Suppressor macrophage (primary cell): ENCODE measurements around the gene VAMP1.
"Not testable (repeated sequence)": the region's sequence is repeated elsewhere in the genome, so short reads cannot be mapped to it uniquely, and the experiment has no call there.

Experiments
- DNase-seq, 4 experiments: peaks; one replicate each; pipeline ENCODE4 v3.0.0-alpha.2; 2020 to 2022
- total RNA-seq, 17 experiments: gene quantifications; one replicate each; lab custom pipeline; 2026; ENCODE audit warnings: mixed read lengths in 6 of 17, inconsistent platforms in 3 of 17; lab: John Stamatoyannopoulos, UW

The VAMP1 gene, protein sequence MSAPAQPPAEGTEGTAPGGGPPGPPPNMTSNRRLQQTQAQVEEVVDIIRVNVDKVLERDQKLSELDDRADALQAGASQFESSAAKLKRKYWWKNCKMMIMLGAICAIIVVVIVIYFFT
- 0.49 to 5.5 (median 2.2) reads per million in 17 experiments for total RNA-seq

DNA sequence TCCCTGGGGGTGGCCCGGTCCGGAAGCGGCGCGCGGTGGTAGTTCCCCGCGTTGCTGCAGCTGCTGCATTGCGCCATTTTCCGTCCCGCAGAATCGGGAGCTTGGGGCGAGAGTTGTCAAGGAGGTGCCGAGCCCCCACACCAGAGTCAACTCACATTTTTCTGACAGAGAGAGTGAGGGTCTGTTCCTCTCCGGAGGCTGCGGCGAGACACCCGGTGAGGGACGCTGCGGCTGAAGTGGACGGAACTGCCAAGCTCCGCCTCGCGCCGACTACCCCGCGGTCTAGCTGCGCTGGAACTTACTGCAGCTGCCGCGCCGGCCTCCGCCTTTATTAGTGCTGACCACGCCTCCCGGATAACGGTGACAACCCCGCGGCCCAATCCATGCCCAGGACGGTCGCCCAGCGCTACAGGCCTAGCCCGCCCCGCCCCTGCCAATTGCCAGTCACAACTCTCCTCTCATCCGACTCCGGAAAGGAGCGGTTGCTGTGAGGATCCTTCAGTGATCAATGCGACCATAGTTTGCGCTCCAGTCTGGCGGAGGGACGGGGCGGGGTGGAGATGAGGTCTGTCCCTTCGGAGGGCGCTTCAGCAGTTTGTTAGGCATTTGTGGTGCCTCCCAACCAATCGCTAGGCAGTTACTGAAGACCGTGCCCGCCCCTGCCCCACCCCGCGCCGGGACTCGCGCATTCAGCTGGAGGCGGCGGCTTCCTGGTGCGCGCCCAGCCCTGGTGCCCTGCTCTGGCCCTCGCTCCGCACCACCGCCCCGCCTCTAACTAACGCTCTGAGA is at the start of gene VAMP1:
Gene VAMP1, minus strand, starts transcription at position 303 of the 789 bp plus-strand sequence. Its CDS starts 146 bp downstream, at position 157.
- peak; percentile 97 to 98 (median 98) for DNase-seq

DNA sequence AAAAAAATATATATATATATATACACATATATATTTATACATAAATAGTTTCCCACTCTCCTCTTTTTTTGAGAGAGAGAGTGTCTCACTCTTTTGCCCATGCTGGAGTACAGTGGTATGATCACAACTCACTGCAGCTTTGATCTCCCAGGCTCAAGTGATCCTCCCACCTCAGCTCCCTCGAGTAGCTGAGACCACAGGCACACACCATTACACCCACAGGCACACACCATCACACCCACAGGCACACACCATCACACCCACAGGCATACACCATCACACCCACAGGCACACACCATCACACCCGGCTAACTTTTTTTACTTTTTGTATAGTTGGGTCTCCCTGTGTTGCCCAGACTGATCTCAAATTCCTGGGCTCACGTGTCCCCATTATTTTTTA is 49.7 kb upstream of the VAMP1 start:
- DNase-seq, result no peak

DNA sequence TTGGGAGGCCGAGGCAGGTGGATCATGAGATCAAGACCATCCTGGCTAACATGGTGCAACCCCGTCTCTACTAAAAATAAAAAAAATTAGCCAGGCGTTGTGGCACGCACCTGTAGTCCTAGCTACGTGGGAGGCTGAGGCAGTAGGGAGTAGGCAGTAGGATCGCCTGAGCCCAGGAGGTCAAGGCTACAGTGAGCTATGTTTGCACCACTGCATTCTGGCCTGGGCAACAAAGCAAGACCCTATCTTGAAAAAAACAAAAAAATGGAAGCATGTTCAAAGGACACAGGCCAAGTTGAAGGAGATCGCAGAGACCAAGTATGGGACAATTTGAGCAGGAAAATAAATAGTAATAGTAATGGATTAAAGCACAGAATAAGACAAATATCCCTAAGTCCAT is 37.6 kb upstream of the VAMP1 start:
- no peak for DNase-seq

DNA sequence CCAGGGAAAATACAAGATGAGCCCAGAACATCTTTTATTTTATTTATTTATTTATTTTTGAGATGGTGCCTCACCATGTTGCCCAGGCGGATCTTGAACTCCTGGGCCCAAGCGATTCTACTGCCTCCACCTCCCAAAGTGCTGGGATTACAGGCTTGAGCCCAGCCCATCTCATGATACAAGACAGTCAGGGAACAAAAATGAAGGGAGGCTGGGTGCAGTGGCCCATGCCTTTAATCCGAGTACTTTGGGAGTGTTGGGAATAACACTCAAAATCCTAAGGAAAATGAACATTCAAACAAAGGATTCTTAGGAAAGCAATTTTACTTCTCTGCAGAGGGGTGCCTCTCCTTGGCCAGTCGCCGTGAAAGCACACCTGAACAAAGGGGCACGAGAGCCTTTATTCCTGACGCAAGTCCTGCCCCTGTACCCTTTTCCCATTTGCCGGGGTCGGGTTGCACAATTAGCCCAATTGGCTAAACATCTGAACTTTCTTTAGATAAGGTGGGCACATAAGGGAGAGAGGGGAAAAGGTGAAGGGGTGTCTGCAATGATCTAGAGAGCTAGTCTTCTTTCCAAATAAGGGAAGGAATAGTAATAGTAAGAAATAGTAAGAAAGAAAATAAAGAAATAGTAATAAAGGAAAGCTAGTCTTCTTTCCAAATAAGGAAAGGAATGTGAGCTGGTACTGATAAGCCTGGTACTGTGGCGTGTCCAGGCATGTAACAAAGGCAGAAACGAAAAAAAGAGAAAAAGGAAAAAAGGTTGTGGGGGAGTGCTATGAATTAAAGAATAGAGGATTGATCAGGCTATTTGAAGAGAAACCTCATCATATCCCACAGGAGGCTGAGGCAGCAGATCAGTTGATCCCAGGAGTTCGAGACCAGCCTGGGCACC is 36.9 kb upstream of the VAMP1 start:
- no peak for DNase-seq

DNA sequence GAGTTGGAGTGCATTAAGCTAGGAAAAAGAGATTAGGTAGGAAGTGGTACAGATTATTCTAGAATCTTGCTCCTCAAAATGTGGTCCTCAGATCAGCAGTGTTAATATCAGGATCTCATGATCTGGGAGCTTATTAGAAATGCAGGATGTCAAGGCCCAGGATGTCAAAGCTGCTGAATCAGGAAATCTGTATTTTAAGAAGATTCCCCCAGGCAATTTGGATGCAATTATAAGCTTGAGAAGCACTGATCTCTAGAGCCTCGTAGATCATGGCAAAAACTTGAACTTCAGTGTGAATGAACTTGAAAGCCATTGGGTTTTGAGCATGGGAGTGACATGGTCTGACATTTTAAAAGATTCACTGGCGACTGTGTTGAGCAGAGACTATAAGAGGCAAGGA is 30.0 kb upstream of the VAMP1 start:
- no peak for DNase-seq

DNA sequence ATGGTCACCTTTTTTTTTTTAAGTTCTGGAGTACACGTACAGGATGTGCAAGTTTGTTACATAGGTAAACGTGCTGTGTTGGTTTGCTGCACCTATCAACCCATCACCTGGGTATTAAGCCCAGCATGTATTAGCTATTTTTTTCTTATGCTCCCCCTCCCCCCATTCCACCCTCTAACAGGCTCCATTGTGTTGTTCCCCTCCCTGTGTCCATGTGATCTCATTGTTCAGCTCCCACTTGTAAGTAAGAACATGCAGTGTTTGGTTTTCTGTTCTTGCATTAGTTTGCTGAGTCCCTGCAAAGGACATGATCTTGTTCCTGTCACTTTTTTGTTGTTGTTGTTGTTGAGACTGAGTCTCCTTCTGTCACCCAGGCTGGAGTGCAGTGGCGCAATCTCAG is 26.8 kb upstream of the VAMP1 start:
- DNase-seq, result not testable (repeated sequence)

DNA sequence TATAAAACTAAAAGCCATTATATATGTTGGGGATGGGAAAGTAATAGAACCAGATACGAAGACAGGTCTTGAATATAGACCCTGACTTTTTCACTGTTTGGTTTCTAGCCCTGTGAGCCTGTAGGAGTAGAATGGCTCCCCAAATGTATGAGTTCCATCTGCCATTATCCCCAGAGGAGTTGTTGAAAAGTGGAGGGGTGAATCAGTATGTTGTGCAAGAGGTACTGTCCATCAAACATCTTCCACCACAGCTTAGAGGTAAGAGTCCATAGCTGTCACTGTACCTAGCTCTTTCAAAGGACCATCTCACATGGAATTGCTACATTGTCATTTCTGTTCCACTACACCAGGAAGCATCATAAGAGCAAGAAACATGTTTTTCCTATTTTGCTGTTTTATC is 24.5 kb upstream of the VAMP1 start:
- no peak for DNase-seq

DNA sequence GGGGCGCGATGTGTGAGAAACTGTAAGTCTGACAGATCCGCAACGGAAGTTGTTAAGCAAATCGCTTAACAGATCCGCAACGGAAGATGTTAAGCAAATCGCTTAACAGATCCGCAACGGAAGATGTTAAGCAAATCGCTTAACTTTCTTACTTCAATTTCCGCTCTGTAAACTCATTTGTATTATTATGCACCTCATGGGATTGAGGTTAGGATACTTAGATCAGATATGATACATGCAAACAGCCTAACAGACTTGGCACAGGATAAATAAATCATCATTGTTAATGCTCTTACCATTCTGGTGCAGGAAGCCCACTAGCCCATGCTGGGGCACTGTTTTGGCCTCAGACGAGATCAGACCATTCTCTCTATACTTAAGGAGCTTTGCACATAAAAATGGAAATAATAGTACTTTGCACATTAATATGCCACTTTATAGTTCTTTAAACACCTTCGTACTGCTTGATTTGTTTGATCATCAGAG is 23.8 kb upstream of the VAMP1 start:
- DNase-seq, result peak in 1 of 4 experiments; percentile 6

DNA sequence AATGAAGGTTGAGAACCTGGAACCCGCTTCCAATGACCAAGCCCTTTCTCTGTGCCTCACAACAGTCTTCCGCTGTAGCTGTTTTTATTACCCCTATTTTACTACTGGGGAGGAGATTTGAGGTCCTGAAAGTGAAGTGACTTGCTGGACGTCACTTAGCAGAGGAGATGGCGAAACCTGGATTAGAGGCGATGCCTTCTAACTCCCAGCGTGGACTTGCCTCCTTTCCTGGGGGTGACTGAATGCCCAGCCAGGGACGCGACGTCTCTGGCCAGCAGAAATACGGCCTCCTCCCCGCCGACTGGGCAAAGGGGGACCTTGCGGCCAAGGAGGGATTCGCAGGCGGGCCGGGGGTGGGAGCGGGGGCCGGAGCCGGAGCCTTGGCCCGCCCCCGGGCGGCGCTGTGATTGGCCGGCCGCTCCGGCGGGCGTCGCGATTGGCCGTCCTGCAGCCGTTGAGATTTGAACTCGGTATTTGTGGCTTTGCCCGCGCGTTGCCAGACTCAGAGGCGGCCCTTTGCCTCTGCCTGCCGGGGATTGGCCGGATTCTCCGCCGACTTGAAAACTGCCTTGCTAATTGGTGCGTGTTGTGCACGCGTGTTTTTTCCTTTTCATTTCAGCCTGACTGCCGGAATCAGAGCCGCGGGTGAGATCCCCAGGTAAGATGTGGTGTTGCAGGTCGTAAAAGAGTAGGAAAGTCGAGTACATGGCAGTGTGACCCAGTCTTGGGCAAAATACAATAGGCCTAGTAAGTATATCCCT is 23.2 kb upstream of the VAMP1 start, which contains the start of gene NCAPD2:
Gene NCAPD2, plus strand, starts transcription at position 606 of the 761 bp plus-strand sequence. CDS start 997 bp downstream, outside the sequence.
- DNase-seq, result peak; percentile 97 to 98 (median 98)

DNA sequence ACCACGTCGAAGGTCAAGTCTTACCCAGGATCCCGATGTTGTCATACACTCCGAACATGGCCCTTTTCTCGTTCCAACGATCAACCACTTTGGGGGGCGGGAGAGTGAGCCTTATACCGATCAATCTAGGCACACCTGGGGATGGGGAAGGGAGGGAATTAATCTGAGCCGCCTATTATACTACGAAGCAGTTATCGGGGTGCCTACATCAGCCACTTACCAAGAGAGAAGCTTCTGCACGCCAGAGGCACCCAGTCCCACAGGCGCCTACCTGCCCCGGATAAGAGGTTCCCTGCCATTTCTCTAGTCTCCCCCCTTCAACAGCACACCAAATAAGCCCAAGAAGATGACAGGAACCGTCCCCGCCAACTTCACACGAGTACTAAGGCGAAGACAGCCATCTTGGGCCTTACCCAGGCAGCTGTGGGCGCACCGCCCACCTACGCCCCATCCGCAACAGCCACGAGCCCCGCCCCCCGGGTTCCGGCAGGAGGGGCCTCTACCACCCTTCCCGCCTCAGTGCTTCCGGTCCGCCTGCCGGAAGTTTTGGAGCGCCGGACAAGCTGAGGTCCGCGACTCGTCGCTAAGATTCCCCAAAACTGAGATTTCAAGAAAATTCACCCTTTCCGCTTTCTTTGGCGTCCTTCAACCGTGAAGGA is 22.5 kb upstream of the VAMP1 start, which contains the start of gene MRPL51:
Gene MRPL51, minus strand, starts transcription at position 425 of the 659 bp plus-strand sequence. Its CDS starts 126 bp downstream, at position 299.
- DNase-seq, result peak; percentile 97 to 99 (median 98)

DNA sequence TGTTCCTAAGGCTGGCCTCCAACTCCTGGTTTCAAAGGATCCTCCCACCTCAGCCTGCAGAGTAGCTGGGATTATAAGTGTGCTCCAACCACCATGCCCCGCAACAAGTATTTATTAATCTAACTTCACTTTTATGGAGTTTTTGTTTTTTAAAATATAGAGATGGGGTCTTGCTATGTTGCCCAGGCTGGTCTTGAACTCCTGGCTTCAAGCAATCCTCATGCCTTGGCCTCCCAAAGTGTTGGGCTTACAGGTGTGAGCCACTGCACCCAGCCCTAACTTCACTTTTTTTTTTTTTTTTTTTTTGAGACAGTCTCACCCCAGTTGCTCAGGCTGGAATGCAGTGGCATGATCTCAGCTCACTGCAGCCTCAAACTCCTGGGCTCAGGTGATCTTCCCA is 20.2 kb upstream of the VAMP1 start:
- DNase-seq, result not testable (repeated sequence)

DNA sequence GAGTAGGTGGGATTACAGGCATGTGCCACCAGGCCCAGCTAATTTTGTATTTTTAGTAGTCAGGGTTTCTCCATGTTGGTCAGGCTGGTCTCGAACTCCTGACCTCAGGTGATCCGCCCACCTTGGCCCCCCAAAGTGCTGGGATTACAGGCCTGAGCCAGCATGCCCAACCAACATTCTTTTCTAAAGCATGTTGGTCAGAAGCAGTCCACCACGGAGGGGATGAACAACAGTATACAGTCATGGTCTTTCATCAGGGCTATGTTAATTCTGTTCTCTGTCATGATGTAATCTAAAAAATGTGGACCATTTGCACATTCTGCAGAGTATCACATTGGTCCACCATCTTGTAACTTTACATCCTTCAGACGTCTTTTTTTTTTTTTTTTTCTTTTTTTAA is 19.0 kb upstream of the VAMP1 start:
- DNase-seq, result no peak

DNA sequence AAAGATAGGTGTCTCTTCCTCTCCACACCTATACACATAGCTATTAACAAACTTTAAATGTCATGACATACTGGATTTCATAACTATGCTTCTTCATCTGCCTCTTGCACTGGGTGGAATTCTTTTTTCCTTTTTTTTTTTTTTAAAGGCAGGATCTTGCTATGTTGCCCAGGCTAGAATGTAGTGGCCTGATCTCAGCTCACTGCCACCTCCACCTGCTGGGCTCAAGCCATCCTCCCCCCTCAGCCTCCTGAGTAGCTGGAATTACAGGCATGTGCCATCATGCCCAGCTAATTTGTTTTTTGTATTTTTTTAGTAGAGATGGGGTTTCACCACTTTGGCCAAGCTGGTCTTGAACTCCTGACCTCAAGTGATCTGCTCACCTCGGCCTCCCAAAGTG is 17.8 kb upstream of the VAMP1 start:
- DNase-seq, result no peak

DNA sequence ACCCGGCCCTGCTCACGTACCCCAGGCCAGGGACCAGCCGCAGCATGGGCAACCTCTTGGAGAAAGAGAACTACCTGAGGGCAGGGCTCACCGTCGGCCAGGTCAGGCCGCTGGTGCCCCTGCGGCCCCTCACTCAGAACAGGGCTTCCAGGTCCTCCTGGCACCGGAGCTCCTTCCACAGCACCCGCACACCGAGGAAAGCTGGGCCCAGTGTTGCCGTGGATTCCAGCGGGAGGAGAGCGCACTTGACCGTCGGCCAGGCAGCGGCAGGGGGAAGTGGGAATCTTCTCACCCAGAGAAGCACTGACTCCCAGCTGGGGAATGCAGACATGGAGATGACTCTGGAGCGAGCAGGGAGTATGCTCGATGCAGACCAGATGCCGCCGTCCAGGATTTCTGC is 7.9 kb upstream of the VAMP1 start:
- DNase-seq, result no peak

DNA sequence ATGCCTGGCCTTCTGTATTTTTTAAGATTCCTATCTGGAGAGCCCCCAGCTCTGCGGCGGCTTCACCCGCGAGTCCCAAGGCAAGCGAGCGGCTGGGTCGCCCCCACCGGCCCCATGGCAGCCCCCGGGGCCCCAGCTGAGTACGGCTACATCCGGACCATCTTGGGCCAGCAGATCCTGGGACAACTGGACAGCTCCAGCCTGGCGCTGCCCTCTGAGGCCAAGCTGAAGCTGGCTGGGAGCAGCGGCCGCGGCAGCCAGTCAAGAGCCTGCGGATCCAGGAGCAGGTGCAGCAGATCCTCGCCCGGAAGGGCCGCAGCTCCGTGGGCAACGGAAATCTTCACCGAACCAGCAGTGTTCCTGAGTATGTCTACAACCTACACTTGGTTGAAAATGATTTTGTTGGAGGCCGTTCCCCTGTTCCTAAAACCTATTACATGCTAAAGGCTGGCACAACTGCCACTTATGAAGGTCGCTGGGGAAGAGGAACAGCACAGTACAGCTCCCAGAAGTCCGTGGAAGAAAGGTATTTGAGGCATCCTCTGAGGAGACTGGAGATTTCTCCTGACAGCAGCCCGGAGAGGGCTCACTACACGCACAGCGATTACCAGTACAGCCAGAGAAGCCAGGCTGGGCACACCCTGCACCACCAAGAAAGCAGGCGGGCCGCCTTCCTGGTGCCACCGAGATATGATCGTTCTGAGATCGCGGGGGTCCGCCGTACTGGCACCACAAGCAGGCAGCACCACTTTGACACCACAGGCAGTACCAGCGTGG is 7.3 kb upstream of the VAMP1 start:
- not testable (repeated sequence) for DNase-seq

DNA sequence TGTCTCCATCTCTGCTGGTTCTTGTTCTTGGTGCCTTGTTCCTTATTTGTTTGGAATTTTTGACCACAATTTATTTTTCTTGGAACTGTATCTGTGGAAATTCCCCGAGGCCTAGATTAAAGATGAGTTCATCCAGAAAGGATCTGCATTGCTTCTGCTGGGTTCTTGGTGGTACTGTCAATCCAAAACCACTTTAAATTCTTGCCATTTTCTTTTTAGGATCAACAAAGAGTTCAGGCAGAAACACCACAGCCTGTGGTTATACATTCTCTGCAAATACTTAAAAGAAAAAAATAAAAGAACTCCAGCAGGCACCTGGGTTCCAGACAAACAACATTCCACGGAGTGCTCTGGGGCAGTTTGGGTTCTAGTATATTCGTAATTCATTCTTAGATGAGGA is 6.0 kb upstream of the VAMP1 start:
- DNase-seq, result no peak

DNA sequence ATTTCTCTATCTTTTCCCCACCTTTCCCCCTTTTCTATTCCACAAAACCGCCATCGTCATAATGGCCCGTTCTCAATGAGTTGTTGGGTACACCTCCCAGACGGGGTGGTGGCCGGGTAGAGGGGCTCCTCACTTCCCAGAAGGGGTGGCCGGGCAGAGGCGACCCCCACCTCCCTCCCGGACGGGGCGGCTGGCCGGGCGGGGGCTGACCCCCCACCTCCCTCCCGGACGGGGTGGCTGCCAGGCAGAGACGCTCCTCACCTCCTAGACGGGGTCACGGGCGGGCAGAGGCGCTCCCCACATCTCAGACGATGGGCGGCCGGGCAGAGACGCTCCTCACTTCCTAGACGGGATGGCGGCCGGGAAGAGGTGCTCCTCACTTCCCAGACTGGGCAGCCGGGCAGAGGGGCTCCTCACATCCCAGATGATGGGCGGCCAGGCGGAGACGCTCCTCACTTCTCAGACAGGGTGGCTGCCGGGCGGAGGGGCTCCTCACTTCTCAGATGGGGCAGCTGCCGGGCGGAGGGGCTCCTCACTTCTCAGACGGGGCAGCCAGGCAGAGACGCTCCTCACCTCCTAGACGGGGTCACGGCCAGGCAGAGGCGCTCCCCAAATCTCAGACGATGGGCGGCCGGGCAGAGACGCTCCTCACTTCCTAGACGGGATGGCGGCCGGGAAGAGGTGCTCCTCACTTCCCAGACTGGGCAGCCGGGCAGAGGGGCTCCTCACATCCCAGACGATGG is 4.9 kb upstream of the VAMP1 start:
- not testable (repeated sequence) for DNase-seq

DNA sequence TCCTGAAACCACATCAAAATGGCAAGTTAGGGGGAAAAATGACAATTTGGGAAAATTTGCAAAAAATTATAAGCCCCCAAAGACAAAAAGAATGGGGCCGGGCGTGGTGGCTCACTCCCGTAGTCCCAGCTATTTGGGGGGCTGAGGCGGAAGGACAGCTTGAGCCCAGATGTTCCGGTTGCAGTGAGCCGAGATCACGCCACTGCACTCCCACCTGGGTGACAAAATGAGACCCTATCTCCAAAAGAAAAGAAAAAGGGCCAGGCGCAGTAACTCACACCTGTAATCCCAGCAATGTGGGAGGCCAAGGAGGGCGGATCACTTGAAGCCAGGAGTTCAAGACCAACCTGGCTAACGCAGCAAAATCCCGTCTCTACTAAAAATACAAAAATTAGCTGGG is 2.0 kb upstream of the VAMP1 start:
- no peak for DNase-seq

DNA sequence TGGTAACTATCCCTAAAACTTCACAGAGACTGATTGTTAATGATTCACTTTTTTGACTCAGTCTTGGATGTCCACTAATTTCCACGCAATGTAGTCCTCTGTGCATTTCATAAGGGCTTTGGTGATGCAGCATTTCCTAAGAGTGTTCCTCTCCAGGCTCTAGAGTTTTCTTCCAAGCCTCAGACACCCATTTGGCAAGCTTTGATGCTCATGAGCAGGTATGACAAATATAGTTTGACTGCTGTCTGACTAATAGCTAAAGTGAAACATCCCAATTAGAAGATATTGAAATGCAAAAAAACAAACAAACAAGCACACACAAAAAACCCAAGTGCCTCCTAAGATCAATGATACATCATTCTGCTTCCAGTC is 1.5 kb upstream of the VAMP1 start:
- DNase-seq, result peak; percentile 35 to 70 (median 44)
